HG03159 (cell line): ENCODE results near the gene WDFY4.

ENCODE experiments used
- ATAC-seq: cut with Tn5 transposase; IDR thresholded peaks from one replicate; pipeline ENCODE4 v1.9.1; 2021; ENCODE audit warnings: mild to moderate bottlenecking, moderate library complexity; ENCODE audit not compliant: unreplicated experiment

The WDFY4 gene

GRCh38 chr10:49001870-49002672, 317.4 kb downstream of the WDFY4 start:
- ATAC-seq: no peak

DNA sequence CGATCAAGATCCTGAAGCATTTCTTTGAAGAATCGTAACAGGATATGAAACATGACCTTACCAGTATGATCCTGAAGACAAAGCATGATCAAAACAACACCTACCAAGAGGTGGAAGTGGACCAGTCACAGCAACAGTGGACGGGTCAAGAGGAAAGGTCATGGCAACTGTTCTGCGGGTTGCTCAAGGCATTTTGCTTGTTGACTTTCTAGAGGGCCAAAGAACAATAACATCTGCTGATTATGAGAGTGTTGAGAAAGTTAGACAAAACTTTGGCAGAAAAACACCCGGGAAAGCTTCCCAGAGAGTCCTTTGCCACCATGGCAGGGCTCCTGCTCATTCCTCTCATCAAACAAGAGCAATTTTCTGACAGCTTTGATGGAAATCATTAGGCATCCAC, 320.6 kb downstream of the WDFY4 start:
- ATAC-seq: no peak

GRCh38 chr10:49007129-49007528, 322.5 kb downstream of the WDFY4 start:
- no peak for ATAC-seq

DNA sequence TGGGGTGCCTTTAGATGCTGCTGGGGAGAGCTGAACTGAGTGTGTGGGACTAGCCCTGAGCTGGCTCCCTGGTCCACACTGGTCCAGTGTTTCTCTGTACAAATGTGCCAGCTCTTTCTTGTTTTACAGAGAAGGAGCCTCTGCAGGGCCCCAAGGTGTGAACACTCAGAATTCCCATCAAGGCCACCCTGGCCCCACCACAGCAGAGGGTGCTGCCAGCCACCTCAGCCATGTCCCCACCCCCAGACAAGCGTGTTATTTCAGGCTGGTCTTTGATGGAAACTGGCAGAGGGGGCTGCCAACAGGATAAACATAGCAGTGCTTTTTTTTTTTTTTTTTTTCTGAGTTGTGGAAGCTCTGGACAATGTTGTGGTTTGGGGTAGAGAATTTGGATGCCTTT, 323.4 kb downstream of the WDFY4 start:
- no peak for ATAC-seq

DNA sequence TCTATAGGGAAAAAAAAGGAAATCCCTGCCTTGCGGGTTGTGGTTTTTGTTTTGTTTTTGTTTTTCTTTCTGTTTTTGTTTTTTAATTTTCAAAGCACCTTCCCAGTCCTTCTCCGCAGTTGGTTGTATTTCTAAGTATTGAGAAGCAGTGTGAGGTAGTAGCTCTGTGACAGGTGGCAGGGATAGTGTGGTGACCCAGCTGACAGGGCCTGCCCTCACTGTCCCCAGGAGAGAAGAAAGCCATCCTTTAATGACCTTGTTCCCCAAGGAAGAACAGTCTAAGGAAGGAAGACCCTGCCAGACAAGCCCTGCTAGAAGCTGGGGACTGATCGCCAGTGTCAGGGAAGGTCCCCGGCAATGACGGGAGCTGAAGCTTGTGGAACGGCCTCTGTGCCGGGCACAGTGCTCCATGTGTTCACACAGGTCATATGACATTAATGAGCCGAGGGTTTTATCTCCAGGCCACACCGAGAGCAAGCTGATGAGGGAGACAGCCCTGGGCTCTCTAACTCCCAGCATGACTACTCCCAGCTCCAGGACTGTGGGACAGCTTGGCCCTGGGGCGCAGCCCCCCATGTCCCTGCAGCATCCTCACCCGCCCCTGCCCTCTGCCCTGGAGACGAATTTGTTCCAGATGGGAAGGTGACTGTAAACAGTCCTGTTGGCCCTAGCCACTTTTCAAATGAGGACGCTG, 324.0 kb downstream of the WDFY4 start:
- no peak for ATAC-seq

DNA sequence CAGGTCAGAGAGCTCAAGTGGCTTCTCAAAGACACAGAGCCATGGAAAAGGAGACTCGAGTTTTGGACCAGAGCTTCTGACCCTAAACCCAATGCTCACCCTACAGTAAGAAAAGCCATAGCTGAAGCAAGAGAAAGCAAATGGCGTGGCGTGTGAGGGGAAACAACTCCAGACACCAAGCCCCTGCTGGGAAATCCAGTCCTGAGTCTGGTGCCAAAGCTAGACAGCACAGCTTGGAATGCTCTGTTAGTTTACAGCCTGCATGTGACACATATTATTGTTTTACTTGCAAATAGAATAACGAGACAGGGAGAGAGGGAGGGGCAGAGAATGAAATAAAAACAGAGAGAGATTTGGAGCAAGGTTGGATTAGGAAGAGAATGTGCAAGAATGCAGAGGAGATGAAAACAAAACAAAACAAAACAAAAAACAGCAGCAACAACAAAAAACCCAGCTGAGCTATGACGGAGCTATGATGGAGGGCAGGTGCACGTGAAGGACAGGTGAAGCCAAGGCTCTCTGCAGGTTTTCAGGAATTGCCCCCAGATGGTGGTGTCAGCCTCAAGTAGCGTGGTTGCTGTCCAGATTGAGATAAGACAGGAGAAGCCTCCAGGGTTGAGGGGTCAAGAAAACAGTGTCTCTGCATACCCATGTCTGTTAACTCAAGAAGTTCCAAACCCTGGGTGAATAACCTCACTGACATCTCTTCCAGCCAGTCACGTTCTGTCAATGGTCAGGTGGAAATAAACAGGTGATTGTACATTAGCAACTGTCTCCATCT, 324.7 kb downstream of the WDFY4 start:
- ATAC-seq: no peak

GRCh38 chr10:49010295-49010694, 325.6 kb downstream of the WDFY4 start:
- no peak for ATAC-seq

DNA sequence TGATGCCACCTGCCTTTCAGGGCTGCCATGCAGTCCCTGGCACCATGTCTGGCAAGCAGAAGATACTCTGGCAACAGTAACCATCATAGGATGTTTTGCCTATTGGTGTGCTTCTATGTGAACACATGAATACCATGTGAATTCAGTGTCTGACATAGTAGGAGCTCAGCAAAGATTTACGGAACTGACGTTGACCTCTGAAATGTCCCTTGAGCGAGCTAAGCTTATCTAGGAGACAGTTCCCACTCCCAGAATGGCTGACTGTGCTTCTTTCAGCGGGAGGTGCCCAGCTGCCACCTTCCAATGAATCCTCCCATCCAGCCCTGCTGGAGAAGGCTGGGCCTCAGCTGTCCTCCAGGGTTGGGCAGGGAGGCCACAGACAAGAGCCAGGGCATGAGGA, 326.2 kb downstream of the WDFY4 start:
- no peak for ATAC-seq

DNA sequence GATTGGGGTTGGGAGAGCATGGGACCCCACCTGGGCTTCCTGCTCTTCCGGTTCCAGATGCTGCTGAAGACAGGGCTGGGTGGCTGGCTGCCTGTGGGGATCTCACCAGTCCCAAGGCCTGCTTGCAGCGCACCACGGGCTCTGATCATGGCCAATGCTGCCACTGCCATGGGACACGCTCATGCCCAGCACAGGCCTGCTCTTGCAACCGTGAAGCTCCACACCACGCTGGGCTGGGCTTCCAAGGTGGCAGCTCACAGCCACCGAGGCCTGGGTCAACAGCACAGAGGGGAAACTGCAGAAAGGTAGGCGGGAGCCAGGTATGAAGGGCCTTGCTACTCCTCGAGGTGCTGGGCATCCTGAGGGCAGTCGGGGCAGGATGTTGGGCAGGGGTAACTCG, 327.1 kb downstream of the WDFY4 start:
- ATAC-seq: no peak

DNA sequence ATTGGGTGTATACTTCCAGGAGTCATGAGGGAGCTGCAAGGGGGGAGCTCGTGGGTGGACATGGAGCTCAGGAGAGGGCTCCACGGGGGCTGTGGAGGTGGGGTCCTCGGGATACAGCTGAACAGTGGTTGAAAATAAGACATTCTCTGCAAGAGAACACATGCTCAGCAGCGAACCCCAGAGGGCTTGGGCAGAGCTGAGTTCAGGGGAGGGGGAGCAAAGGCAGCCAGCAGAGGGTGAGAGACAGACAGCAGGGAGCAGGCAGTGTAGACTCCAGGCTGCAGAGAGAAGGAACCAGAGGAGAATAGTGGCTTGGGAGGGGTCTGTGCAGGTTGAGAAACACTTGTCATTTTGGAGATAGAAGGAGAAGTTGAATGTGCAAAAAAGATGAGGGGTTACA, 327.9 kb downstream of the WDFY4 start:
- no peak for ATAC-seq

GRCh38 chr10:49015700-49016099, 331.0 kb downstream of the WDFY4 start:
- no peak for ATAC-seq

- ATAC-seq: no peak
Observed at GRCh38 chr10:49021685-49022084, 337.0 kb downstream of the WDFY4 start.

GRCh38 chr10:49023071-49023470, 338.4 kb downstream of the WDFY4 start:
- ATAC-seq: no peak

DNA sequence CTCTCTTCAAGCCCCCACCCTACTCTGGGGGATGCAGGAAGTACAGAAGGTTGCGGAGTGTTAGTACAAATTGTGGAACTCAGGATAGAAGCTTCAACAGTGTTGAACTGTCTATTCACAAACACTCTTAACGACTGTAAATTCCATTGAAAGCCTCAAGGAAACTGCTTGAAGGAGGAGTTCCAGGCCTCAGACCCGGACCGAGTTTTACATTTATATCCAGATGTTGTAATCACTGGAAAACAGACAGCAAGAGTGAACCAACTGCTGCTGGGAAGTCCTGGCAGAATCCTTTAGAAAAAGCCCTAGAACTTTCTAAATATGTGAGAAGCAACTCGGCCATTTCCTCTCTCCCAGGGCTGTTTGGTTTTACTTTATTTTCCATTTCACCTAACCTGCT, 339.1 kb downstream of the WDFY4 start:
- ATAC-seq: no peak

GRCh38 chr10:49024484-49024883, 339.8 kb downstream of the WDFY4 start:
- ATAC-seq: no peak

GRCh38 chr10:49025347-49025983, 340.8 kb downstream of the WDFY4 start:
- ATAC-seq: no peak

- ATAC-seq: no peak
Observed at GRCh38 chr10:49028639-49029038, 344.0 kb downstream of the WDFY4 start.

DNA sequence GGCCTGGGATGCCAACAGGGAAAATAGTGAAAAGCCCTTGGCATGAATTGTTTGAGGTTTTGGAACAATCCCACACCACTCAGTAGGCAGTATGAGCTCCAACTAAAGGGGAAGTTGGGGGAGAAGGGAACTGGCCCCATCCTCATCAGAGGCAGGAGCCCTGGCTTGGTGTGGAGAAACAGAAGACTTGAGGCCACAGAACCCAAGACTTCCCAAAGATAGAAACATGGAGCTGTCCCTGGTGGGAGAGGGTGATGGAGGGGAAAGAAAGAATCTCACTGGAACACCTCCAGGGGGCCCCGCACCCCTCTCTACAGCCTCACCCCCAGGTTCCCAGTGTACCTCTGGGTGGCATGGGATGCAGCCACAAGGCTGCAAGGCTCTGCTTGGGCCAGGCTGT, 345.0 kb downstream of the WDFY4 start:
- ATAC-seq: no peak
